GM18873 (cell line): ENCODE data around the gene TMEM273.

Experiments
- ATAC-seq: cut with Tn5 transposase; IDR thresholded peaks from one replicate; pipeline ENCODE4 v1.9.1; 2021; ENCODE audit warnings: mild to moderate bottlenecking, moderate library complexity, moderate number of reproducible peaks; ENCODE audit not compliant: unreplicated experiment, low FRiP score

The TMEM273 gene

DNA sequence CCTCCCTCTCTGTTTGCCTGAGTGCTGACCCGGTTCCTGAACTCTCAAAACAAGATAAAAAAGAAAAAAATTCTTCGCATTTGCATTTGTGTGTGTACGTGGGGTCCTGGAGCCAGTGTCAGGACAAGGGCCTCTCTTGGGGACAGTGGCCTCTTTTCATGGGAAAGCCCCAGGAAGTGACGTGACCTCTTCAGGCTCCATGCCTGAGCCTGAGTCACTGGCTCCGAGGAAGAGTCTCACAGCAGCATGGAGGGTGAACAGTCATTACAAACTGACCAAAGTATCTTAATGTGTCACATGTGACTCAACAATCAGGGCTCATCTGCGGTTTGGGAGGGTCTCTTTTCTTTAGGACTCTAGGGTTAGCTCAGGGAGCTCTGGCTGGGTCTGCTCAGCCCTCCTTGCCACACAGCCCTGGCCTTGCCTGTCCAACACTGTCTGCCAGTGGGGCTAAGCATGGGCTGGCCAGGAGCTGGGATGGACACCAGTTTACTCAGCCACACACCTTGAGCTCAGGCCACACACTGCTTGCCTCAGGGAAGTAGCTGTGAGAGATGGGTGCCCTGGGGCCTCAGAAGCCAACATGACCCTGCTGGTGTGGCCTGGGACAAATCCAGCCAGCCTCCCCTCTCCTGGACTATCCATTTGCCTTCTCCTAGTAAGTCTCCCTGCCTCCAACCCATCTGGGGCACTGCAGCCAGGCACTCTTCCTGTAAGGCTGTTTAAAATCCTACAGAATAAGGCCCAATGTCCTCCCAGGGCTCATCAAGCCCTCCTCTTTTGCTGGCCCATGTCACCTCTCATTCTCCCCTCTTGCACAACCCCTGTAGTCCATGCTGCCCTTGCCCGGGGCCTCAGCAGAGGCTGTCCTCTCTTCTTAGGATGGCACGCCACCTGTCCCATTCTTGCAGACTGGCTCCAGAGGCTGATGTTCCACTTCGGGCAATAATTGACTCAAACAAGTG lies 10.5 kb downstream of the TMEM273 start:
- peak; percentile 81 for ATAC-seq

DNA sequence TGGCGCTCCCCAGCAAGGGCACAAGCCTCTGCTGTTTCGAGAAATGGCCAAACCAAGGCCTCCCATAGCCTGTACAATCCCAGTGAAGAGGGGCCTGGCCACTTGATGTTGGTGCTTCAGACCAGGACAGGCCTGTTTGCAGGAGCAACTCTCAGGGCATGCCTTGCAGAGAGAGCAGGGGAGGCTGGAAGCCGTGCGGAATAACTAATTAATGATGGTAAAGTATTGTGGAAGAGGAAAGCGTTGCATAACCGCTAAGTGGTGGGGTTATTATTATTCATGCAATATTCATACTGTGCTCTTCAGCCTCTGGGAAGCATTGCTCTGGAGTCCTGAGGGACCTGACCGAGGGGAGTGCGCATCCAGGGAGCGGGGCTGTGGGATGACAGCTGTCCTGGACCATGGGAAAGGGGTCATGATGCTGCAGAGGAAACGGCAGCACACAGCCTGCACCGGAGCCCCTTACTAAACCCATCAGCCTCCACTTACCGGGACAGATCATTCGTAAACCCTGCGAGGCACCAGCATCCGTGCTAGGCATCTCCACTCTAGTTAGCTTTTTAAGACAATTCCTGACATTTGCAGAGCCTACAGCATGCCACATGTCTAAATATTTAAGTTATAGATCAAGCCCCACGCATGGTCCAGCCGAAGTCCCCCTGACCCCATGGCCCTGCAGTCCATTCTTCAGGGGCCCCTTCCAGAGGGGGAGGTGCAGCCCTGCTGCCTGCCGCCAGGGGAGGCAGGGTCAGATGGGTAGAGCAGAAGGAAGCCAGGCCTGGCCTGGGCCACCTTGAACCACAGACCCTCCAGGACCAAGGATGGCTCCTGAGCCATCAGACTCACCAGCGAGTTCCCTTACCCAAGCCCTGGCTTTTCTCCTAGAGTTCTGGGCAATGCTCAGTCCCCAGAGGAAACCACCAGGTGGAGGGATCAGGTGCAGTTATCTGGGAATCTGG lies 11.6 kb downstream of the TMEM273 start:
- ATAC-seq, result no peak

GRCh38 chr10:49175587-49176309 lies 12.4 kb downstream of the TMEM273 start:
- ATAC-seq, result no peak

GRCh38 chr10:49174926-49175500 lies 13.2 kb downstream of the TMEM273 start:
- no peak for ATAC-seq

DNA sequence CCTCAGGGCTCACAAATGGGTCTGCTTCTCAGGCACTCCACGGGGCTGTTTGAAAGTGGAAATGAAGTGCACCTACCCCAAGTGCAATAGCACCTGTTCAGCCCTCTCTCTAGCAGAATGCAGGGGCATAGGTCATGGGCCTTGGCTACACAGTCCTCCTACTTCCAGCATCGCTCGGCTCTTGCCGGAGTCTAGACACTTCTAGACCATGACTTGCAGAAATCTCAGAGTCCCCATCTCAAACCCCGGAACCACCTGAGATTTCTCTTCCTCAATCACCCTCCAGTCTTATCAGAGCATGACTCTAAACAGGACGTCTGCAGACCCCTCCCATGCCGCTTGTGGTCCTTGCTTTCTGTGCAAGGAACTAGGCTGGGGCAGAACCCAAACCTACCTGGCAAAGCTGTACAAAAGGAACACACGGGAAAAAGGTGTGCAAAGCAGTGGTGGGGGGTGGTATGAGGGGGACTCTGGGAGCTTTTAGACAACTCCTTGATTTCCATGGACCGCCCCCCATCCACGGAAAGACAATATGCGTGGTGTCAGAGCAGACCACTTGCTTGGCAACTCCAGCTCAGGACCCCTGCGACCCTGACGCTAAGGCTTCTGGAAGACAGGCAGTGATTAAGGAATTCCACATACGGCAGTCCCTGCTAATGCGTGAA lies 13.8 kb downstream of the TMEM273 start:
- ATAC-seq, result no peak

DNA sequence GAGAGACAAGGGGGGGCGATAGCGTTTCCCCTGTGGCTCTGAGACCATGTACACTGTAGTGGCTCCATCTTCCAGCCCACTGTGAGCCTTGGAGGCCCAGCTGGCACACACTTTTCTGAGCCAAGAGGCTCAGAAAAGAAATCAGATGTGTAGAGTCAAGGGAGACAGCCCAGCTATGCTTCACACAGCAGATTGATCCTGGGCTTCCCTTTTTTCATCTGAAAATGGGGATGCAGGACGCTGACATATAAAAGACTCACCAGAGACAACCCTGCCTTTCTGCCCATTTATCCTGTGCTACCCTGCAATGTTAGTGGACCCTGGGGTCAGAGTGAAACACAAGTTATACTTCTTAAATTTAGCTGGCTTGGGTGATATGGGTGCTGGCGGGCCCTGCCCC lies 14.3 kb downstream of the TMEM273 start:
- no peak for ATAC-seq

GRCh38 chr10:49173201-49173772 lies 14.9 kb downstream of the TMEM273 start:
- no peak for ATAC-seq

- no peak for ATAC-seq
These were observed 15.4 kb downstream of the TMEM273 start for GRCh38 chr10:49172777-49173132.

DNA sequence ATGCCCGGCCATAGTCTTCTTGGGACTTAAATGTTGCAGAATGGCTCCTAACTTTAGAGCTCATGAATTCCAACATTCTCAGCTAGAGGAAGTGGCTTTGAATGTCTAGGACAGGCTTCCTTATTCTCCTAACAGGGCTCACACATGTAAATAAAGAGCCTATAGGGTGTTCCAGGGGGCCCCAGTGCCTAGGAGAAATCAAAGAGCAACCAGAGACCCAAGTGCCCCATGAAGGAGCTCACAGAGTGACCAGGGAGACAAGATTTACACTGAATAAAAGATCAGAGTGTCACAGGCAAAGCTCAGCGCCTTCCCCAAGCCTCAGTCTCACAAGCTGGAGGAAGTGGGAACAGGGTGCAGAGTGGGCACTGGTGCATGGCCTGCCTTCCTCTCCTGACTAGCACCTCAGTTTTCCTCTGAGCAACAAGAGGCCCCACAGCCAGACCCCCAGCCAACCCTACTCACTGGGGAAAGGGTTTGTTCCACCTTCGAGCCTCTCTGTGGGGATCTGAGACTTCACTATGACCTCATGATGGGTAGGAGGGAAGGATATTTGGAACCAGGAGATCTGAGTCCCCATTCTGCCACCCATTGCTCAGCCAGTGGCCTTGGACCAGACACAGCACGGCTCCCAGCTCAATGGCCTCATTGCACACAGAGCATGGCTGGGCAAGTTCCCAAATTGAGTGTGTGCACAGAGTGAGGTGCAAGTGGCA lies 16.0 kb downstream of the TMEM273 start:
- ATAC-seq, result no peak

DNA sequence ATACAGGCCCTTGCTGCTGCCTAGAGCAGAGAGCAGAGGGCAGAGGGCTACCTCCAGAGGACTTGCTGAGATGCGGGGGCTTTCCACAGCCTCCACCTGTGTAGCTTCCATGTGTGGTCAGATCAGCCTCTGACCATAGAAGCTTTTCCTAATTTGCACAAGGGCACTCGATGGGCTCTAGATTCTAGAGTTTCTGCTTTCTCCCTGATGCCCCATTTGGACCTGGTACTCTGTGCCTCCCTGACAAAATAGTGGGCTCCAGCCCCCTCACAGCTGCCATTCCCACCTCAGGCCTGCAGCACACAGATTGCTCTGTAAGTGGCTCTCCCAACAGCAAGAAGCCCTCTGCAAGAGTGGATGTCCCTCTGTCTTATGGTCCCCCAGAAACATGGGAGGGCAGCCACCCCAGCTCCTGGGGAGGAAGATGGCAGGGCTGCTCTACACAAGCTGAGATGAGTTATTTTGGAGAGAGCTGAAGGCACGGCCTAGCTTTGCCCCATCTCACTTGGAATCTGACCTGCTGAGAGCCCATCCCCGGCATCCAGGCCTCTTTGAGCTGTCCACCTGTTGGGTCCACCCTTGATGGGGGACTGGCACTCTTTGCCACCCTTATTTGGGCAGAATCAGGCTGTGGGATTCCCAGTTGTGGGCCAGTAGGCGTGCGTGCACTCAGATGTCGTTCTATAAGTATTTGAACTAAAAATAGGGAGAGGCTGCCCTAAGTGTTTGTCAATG lies 16.7 kb downstream of the TMEM273 start:
- ATAC-seq, result no peak

DNA sequence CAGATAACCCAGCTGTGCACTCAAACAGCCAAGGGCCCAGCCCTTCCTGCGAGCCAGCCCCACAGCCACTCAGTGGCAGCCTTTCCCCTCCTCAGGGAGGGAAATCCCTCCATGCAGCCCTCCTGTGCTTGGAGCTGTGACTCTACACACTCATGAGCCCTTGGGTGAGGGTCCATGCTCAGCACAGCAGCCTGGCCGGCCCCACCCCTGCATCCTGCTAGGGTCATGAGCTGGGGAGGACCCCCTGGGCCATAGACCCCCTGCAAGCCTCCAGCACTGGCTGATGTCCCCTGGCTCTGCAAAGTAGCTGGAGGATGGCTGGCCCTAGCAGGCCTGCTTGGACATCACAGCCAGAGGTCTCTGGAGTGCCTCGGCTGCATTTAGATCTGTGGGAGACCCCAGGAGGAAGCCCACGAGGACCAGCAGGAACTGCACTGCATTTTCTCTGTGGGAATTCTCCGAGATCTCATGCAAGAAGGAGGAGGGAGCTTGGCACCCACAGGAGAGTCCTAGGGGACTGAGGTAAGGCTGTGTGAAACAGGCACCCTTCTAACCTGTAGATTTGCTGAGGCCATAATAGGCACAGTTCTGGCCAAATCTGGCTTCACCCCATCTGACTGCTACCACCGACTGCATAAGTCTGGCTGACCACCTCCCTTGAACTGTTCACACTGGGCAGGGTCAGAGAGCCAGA lies 17.4 kb downstream of the TMEM273 start:
- no peak for ATAC-seq

DNA sequence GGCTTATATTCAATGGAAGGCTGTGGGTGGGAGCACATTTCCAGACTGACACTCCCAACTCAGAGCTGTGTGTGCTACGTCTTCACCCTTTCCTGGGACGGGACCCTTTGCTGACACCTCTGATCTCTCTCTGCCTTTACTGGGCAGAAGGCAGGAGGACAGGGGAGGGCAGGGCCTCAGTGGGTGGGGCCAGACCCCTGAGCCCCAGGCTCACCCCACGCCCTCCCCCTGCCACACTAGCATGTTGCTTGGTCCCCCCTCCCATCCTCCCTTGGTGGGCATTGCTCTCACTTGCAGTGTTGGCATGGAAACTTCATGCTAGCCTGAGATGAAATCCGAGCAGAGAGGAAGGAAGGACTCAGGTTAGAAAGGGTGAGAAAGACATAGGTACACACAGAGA lies 18.4 kb downstream of the TMEM273 start:
- ATAC-seq, result no peak

- no peak for ATAC-seq
These were observed 19.2 kb downstream of the TMEM273 start for GRCh38 chr10:49168831-49169500.

- no peak for ATAC-seq
These were observed 20.0 kb downstream of the TMEM273 start for GRCh38 chr10:49168171-49168540.

DNA sequence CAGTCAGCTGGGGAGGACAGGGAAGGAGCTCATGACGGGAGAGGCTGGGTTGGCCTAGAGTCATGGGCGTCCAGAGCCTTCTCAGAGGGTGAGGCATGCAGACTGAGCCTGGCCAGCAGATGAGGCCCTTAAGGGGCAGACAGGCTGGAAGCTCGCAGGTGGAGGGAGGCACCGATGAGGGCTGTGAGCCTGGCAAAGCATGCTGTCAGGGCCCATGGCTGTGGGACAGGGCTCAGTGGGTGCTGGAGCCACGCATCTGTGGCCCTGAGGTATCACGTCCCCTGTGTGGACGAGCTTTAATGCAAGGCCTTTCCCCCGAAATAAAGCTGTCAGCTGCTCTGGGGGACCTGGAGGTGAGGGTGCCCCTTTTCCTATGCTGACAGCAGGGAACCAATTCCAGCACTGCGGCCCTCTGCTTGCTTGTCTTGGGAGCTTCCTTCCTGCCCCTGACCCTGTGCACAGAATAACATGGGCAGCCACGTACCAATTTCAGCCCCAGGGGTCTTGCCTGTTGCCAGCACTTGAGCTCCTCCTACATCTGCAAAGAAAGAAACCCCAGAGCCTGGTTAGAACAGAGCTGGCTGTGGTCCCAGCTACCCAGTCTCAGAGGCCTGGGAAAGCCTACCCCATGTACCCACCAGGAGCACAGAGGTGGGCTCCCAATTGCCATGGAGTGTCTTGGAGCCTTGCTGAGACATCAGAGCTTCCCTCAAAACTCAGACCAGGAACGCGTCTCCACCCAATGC lies 20.6 kb downstream of the TMEM273 start:
- ATAC-seq, result no peak
